GM18519 (cell line): ENCODE measurements around the gene MPG.

Experiments used
- ATAC-seq: cut with Tn5 transposase; IDR thresholded peaks from one replicate; pipeline ENCODE4 v1.9.1; 2021; ENCODE audit warnings: mild to moderate bottlenecking, moderate library complexity; ENCODE audit not compliant: unreplicated experiment, low FRiP score

MPG gene

DNA sequence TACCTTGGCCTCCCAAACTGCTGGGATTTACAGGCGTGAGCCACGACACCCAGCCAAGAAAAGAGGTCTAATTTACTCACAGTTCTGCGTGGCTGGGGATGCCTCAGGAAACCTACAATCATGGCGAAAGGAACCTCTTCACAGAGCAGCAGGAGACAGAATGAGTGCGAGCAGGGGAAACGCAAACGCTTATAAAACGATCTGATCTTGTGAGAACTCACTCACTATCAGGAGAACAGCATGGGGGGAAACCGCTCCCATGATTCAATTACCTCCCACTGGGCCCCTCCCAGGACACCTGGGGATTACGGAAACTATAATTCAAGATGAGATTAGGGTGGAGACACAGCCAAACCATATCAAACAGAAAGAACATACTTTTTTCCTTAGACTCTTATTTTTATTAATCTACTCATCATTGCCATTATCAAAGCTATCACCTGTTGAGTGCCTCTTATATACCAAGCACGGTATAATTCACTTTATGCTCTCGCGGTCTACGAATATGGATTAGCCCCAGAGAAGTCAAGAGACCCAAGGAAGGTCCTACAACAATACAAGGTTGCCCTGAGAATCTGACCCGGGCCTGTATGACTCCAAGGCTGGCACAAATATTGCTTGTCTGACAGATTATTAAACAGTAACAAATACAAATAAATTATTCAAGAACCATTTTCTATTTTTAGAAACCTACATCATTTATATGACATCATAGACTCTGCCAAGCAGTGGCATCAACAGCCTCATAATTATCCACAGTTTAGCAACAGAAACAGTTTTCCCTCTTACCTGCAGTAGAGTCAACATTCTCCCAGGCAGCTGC, 27.0 kb upstream of the MPG start:
- no peak for ATAC-seq

GRCh38 chr16:53346-54236, 24.4 kb upstream of the MPG start, which contains the start of the genes POLR3K and SNRNP25:
Gene POLR3K, minus strand, starts transcription at chr16:53608. Its CDS starts 22 bp downstream, at chr16:53586.
Gene SNRNP25, plus strand, starts transcription at chr16:53828. Its CDS starts 189 bp downstream, at chr16:54017.
- peak; percentile 85 for ATAC-seq

DNA sequence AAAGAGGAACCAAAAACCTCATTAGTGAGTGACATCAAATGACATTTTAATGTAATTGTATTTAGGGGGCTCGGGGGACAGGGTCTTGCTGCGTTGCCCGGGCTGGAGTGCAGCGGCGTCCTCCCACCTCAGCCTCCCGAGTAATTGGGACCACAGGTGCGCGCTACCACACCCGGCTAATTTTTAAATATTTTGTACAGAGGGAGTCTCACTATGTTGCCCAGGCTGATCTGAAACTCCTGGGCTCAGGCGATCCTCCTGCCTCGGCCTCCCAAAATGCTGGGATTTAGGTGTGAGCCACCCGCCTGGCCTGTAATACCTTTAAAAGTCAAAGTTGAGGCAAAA, 23.8 kb upstream of the MPG start:
- ATAC-seq: no peak

- ATAC-seq: no peak
Observed at GRCh38 chr16:55571-56136, 22.4 kb upstream of the MPG start.

DNA sequence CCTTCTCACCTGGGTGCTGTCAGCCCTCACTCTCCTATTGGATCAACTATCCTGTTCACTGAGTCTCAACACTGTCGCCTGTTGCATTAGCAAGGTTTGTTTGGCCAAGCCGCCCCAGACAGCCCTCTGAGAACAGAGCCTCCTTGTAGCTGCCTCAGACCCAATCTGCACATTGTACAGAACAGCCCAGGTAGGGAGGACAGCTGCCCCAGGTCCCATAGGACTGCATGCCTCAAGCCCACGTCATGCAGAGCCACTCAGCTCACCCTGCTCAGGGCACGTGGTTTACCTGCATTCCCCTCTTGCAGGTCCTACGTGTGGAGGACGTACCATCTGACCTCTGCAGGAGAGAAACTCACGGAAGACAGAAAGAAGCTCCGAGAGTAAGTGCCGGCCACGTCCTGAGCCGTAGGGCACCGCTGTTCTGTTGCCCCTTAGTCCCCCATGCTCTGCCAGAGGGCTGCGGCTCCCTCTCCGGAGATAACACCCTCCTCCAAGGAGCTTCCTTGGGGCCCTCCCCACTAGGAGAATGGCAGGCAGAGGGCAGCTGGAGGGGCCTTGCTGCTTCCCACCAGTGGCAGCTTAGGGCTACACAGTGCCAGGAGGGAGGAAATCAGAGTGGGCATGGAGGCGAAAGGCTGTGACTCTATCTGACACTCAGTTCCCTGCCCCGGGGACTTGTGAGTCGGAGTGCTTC, 21.6 kb upstream of the MPG start:
- ATAC-seq: no peak

- no peak for ATAC-seq
Observed at GRCh38 chr16:57711-58110, 20.3 kb upstream of the MPG start.

GRCh38 chr16:58491-59439, 19.3 kb upstream of the MPG start:
- no peak for ATAC-seq

DNA sequence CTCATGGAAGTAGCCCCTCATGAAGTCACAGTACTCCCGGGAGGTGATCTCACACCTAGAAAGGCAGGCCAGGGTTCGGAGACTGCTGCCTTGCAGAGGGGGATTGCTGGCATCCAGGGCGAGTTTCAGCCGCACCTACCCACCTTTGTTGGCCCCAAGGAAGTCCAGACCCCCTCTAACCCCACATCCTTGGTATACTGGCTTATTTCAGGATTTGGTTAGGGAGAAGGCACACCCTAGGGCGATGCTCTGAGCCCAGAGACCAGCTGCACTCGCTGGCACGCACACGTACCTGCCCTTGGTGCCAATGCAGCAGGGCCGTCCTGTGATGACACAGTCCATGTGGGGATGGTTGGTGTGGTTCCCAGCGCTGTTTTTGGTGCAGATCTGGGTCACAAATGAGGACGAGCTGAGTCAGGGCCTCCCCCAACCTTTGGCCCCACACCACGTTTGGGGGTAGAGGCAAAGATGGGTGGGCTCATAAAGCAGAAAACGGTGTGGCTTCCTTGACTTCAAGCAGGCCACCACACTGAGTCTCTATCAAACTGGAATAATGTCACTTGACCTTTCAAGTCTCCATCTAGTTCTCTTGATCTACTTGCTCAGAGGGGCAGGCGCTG, 18.5 kb upstream of the MPG start:
- no peak for ATAC-seq

GRCh38 chr16:60166-60565, 17.9 kb upstream of the MPG start:
- no peak for ATAC-seq

GRCh38 chr16:60929-61878, 16.8 kb upstream of the MPG start:
- ATAC-seq: no peak

GRCh38 chr16:61879-62281, 16.1 kb upstream of the MPG start:
- no peak for ATAC-seq

GRCh38 chr16:62283-62967, 15.6 kb upstream of the MPG start:
- no peak for ATAC-seq

GRCh38 chr16:62968-63391, 15.0 kb upstream of the MPG start:
- ATAC-seq: no peak

GRCh38 chr16:63466-63865, 14.6 kb upstream of the MPG start:
- ATAC-seq: no peak

GRCh38 chr16:63998-64913, 13.8 kb upstream of the MPG start:
- ATAC-seq: no peak

- ATAC-seq: no peak
Observed at GRCh38 chr16:64914-65255, 13.1 kb upstream of the MPG start.
